Measurements from ENCODE around the gene RUBCN. TPM values are rescaled to one million over a fixed set of nuclear protein-coding genes. Genes with fewer than 3 reads are reported as not detected.

Gene RUBCN
- total and polyA plus RNA-seq, 9 of the 15 experiments (the other 6 are each of a cell fraction or from before 2014, with no cell fraction given): 8.4 to 24.0 (median 11.9) TPM

GRCh38 chr3:197750858-197751737, 14.4 kb upstream of the RUBCN start (continued):
- TF ChIP-seq MCM7 (IDR thresholded peaks at IDR 0.05) (no peak), ZNF584 (CRISPR knock-in tag; IDR thresholded peaks at IDR 0.05; ENCODE audit: low read depth) (no peak), NCOA1 (IDR thresholded peaks at IDR 0.05; ENCODE audit: low read depth) (no peak), ARID2 (IDR thresholded peaks at IDR 0.05) (no peak), ZNF263 (CRISPR knock-in tag; IDR thresholded peaks at IDR 0.05; ENCODE audit: borderline replicate concordance) (no peak), PATZ1 (CRISPR knock-in tag; IDR thresholded peaks at IDR 0.05; ENCODE audit: borderline replicate concordance) (no peak), GABPB1 (CRISPR knock-in tag; IDR thresholded peaks at IDR 0.05) (peak; percentile 34; the same call in 1 of the 2 replicates), FUS (optimal IDR thresholded peaks at IDR 0.05; ENCODE audit: low read depth, low read length) (no peak), BRCA1 (IDR thresholded peaks at IDR 0.05) (no peak), BRCA1 (CRISPR knock-in tag; IDR thresholded peaks at IDR 0.05) (no peak), SAFB (IDR thresholded peaks at IDR 0.05; ENCODE audit: borderline replicate concordance, low read depth, low read length) (no peak), SREBF1 (IDR thresholded peaks at IDR 0.05; ENCODE audit: borderline replicate concordance, low read depth, low read length) (no peak), ATF1 (CRISPR knock-in tag; IDR thresholded peaks at IDR 0.05) (no peak), ATF1 (tag; IDR thresholded peaks at IDR 0.05) (no peak), TCF7L2 (IDR thresholded peaks at IDR 0.05; ENCODE audit: low read depth, low read length) (no peak), ZNF778 (CRISPR knock-in tag; IDR thresholded peaks at IDR 0.05) (no peak), NCOA4 (IDR thresholded peaks at IDR 0.05; ENCODE audit: partially characterized antibody) (no peak), ADNP (tag; IDR thresholded peaks at IDR 0.05) (peak; percentile 48; the same call in 1 of the 2 replicates), ZNF140 (CRISPR knock-in tag; IDR thresholded peaks at IDR 0.05) (no peak), ZBTB7A (IDR thresholded peaks at IDR 0.05; ENCODE audit: borderline replicate concordance, control insufficient read depth, low read depth, low read length) (peak; percentile 82; the same call in 1 of the 2 replicates), TCFL5 (CRISPR knock-in tag; conservative IDR thresholded peaks at IDR 0.05) (no peak), HOXB6 (CRISPR knock-in tag; IDR thresholded peaks at IDR 0.05; ENCODE audit: borderline replicate concordance) (no peak)
- TF ChIP-seq, protein P1, sequence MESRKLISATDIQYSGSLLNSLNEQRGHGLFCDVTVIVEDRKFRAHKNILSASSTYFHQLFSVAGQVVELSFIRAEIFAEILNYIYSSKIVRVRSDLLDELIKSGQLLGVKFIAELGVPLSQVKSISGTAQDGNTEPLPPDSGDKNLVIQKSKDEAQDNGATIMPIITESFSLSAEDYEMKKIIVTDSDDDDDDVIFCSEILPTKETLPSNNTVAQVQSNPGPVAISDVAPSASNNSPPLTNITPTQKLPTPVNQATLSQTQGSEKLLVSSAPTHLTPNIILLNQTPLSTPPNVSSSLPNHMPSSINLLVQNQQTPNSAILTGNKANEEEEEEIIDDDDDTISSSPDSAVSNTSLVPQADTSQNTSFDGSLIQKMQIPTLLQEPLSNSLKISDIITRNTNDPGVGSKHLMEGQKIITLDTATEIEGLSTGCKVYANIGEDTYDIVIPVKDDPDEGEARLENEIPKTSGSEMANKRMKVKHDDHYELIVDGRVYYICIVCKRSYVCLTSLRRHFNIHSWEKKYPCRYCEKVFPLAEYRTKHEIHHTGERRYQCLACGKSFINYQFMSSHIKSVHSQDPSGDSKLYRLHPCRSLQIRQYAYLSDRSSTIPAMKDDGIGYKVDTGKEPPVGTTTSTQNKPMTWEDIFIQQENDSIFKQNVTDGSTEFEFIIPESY (CRISPR knock-in tag; IDR thresholded peaks at IDR 0.05): no peak
- TF ChIP-seq, protein P2, sequence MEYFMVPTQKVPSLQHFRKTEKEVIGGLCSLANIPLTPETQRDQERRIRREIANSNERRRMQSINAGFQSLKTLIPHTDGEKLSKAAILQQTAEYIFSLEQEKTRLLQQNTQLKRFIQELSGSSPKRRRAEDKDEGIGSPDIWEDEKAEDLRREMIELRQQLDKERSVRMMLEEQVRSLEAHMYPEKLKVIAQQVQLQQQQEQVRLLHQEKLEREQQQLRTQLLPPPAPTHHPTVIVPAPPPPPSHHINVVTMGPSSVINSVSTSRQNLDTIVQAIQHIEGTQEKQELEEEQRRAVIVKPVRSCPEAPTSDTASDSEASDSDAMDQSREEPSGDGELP (CRISPR knock-in tag; IDR thresholded peaks at IDR 0.05; ENCODE audit: borderline replicate concordance): peak; percentile 25; the same call in 1 of the 2 replicates
- TF ChIP-seq, protein P3, sequence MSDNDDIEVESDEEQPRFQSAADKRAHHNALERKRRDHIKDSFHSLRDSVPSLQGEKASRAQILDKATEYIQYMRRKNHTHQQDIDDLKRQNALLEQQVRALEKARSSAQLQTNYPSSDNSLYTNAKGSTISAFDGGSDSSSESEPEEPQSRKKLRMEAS (CRISPR knock-in tag; IDR thresholded peaks at IDR 0.05): 0 out of 2 replicates have a peak, but pooled peaks have one; percentile 0
